Mesothelial cell of epicardium (in vitro differentiated cells): ENCODE measurements around the gene NTN4. TPM values are rescaled to one million over a fixed set of nuclear protein-coding genes. Genes with fewer than 3 reads are reported as not detected.

Experiments used
- DNase-seq, 2 experiments: peaks; one replicate each; pipeline ENCODE4 v3.0.0; 2021; ENCODE audit warnings: low spot score in 2 of 2; ENCODE audit not compliant: unreplicated experiment in 2 of 2
- H3K27ac Mint-ChIP-seq: 2 replicates; pipeline ENCODE4 v1.8.0; 2021; ENCODE audit warnings: mixed read lengths
- H3K27me3 Mint-ChIP-seq: 2 replicates; pipeline ENCODE4 v1.8.0; 2021; ENCODE audit warnings: low read depth, mixed read lengths
- H3K36me3 Mint-ChIP-seq: 2 replicates; pipeline ENCODE4 v1.8.0; 2021; ENCODE audit warnings: mixed read lengths
- H3K4me1 Mint-ChIP-seq: 2 replicates; pipeline ENCODE4 v1.8.0; 2021; ENCODE audit warnings: mixed read lengths
- H3K4me3 Mint-ChIP-seq: 2 replicates; pipeline ENCODE4 v1.8.0; 2021; ENCODE audit warnings: mild to moderate bottlenecking, moderate library complexity, mixed read lengths
- H3K9me3 Mint-ChIP-seq: 2 replicates; pipeline ENCODE4 v1.8.0; 2021; ENCODE audit warnings: mixed read lengths
- total RNA-seq: library from RNA; stranded (reverse); gene quantifications from 3 replicates; pipeline ENCODE4 v1.2.1, GENCODE V29; 2021
- TF ChIP-seq, protein P1 (sequence below): fragments of 200-600 bp; sonication (generic); IDR thresholded peaks from one replicate; pipeline ENCODE4 v1.5.0; 2021; ENCODE audit warnings: antibody characterized with exemption; ENCODE audit not compliant: unreplicated experiment

NTN4 gene
- total RNA-seq, 1 donor from 2014 or later = 6.0 TPM

GRCh38 chr12:95646781-95647190 lies 143.8 kb downstream of the NTN4 start:
- Mint-ChIP-seq H3K27ac (peak overlapping the region; percentile 96), H3K4me1 (peaks cover 33% of the 10 kb centered on the region), H3K9me3 (no peaks in the 10 kb centered on the region), H3K27me3 (no peaks in the 10 kb centered on the region), H3K36me3 (no peaks in the 10 kb centered on the region), H3K4me3 (peak overlapping the region; percentile 44)
- TF ChIP-seq, protein P1, sequence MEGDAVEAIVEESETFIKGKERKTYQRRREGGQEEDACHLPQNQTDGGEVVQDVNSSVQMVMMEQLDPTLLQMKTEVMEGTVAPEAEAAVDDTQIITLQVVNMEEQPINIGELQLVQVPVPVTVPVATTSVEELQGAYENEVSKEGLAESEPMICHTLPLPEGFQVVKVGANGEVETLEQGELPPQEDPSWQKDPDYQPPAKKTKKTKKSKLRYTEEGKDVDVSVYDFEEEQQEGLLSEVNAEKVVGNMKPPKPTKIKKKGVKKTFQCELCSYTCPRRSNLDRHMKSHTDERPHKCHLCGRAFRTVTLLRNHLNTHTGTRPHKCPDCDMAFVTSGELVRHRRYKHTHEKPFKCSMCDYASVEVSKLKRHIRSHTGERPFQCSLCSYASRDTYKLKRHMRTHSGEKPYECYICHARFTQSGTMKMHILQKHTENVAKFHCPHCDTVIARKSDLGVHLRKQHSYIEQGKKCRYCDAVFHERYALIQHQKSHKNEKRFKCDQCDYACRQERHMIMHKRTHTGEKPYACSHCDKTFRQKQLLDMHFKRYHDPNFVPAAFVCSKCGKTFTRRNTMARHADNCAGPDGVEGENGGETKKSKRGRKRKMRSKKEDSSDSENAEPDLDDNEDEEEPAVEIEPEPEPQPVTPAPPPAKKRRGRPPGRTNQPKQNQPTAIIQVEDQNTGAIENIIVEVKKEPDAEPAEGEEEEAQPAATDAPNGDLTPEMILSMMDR = no peak
- peak in 1 of 2 experiments; percentile 42 for DNase-seq

GRCh38 chr12:95643256-95643655 lies 147.3 kb downstream of the NTN4 start:
- TF ChIP-seq, protein P1 = no peak
- Mint-ChIP-seq H3K36me3 (no peaks in the 10 kb centered on the region), H3K27ac (no peak overlapping the region), H3K4me3 (no peak overlapping the region), H3K4me1 (peaks cover 17% of the 10 kb centered on the region), H3K27me3 (no peaks in the 10 kb centered on the region), H3K9me3 (no peaks in the 10 kb centered on the region)
- DNase-seq = no peak

DNA sequence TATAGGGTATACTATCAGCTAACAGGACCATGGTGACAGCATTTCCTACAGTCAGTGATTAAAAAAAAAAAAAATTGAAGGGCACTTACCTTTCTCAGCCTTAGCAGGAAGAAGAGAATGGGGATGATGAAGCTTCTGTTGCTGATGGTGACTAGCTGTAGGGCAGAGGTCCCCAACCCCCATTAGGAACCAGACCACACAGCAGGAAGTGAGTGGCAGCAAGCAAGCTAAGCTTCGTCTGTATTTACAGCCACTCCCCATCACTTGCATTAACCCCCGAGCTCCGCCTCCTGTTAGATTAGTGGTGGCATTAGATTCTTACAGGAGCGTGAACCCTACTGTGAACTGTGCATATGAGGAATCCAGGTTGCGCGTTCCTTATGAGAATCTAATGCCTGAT lies 148.0 kb downstream of the NTN4 start:
- H3K4me1 Mint-ChIP-seq = peaks cover 15% of the 10 kb centered on the region

GRCh38 chr12:95641299-95641952 lies 149.1 kb downstream of the NTN4 start:
- TF ChIP-seq, protein P1 = no peak
- H3K4me3 Mint-ChIP-seq = no peak overlapping the region
- H3K27me3 Mint-ChIP-seq = no peaks in the 10 kb centered on the region
- H3K27ac Mint-ChIP-seq = no peak overlapping the region
- H3K4me1 Mint-ChIP-seq = peaks cover 3% of the 10 kb centered on the region
- no peak for DNase-seq
- no peaks in the 10 kb centered on the region for H3K9me3 Mint-ChIP-seq
- no peaks in the 10 kb centered on the region for H3K36me3 Mint-ChIP-seq

More for the DNA sequence above, 148.0 kb downstream of the NTN4 start:
- H3K27me3 Mint-ChIP-seq = no peaks in the 10 kb centered on the region
- TF ChIP-seq, protein P1 = no peak
- H3K4me3 Mint-ChIP-seq = no peak overlapping the region
- H3K36me3 Mint-ChIP-seq = no peaks in the 10 kb centered on the region
- H3K27ac Mint-ChIP-seq = no peak overlapping the region
- DNase-seq = no peak
- no peaks in the 10 kb centered on the region for H3K9me3 Mint-ChIP-seq

- no peaks in the 10 kb centered on the region for H3K4me1 Mint-ChIP-seq
- no peak for DNase-seq
- TF ChIP-seq, protein P1 = no peak
- H3K27ac Mint-ChIP-seq = no peak overlapping the region
- no peak overlapping the region for H3K4me3 Mint-ChIP-seq
- H3K9me3 Mint-ChIP-seq = no peaks in the 10 kb centered on the region
- H3K27me3 Mint-ChIP-seq = no peaks in the 10 kb centered on the region
- no peaks in the 10 kb centered on the region for H3K36me3 Mint-ChIP-seq
These were observed 150.0 kb downstream of the NTN4 start for GRCh38 chr12:95640516-95640915.
